ENCODE measurements around the gene DNTT. TPM values are rescaled to one million over a fixed set of nuclear protein-coding genes. Genes with fewer than 3 reads are reported as not detected.

The DNTT gene
- total and polyA plus RNA-seq, 2 experiments from 2014 or later, result not detected

DNA sequence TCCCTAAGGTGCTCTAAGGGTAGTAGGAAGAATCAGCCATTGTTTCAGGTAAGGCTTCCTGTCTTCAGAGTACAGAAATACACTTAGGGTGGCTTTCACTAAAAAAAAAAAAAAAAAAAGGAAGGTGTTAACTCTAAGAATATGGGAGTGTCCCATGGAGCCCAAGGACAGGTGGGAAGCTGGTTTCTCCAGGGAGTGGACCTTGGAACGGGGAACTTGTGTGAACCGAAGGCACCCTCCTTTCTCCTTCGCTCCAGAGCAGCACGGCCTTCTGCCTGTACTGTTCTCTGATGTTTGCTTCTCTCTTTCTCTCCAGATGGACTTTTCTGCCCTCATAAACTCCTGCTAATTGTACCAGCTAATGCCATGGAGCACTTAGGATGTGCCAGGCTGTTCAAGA, 48.3 kb downstream of the DNTT start (continued):
- TF ChIP-seq, protein P1, sequence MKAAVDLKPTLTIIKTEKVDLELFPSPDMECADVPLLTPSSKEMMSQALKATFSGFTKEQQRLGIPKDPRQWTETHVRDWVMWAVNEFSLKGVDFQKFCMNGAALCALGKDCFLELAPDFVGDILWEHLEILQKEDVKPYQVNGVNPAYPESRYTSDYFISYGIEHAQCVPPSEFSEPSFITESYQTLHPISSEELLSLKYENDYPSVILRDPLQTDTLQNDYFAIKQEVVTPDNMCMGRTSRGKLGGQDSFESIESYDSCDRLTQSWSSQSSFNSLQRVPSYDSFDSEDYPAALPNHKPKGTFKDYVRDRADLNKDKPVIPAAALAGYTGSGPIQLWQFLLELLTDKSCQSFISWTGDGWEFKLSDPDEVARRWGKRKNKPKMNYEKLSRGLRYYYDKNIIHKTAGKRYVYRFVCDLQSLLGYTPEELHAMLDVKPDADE (IDR thresholded peaks at IDR 0.05), result no peak
- TF ChIP-seq POLR2AphosphoS5 (IDR thresholded peaks at IDR 0.05; ENCODE audit: low read depth) (no peak), ZNF331 (CRISPR knock-in tag; IDR thresholded peaks at IDR 0.05; ENCODE audit: low read depth) (no peak), ZNF114 (CRISPR knock-in tag; IDR thresholded peaks at IDR 0.05) (no peak), JUNB (IDR thresholded peaks at IDR 0.05; ENCODE audit: unreplicated experiment) (no peak), NANOG (IDR thresholded peaks at IDR 0.05; ENCODE audit: borderline replicate concordance) (no peak), EZH2phosphoT487 (IDR thresholded peaks at IDR 0.05; ENCODE audit: unreplicated experiment) (no peak), CREB1 (CRISPR knock-in tag; IDR thresholded peaks at IDR 0.05; ENCODE audit: low read depth) (no peak)
- TF ChIP-seq, protein P2, sequence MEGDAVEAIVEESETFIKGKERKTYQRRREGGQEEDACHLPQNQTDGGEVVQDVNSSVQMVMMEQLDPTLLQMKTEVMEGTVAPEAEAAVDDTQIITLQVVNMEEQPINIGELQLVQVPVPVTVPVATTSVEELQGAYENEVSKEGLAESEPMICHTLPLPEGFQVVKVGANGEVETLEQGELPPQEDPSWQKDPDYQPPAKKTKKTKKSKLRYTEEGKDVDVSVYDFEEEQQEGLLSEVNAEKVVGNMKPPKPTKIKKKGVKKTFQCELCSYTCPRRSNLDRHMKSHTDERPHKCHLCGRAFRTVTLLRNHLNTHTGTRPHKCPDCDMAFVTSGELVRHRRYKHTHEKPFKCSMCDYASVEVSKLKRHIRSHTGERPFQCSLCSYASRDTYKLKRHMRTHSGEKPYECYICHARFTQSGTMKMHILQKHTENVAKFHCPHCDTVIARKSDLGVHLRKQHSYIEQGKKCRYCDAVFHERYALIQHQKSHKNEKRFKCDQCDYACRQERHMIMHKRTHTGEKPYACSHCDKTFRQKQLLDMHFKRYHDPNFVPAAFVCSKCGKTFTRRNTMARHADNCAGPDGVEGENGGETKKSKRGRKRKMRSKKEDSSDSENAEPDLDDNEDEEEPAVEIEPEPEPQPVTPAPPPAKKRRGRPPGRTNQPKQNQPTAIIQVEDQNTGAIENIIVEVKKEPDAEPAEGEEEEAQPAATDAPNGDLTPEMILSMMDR (conservative IDR thresholded peaks at IDR 0.05; ENCODE audit: low read depth in 2 of 2), result no peak

- no peak for DNase-seq (ENCODE audit: low spot score)
- H2AFZ ChIP-seq, result no peak overlapping the region
- Mint-ChIP-seq H3K36me3 (ENCODE audit: low read depth) (no peaks in the 10 kb centered on the region), H3K4me1 (peaks cover 11% of the 10 kb centered on the region), H3K9me3 (no peaks in the 10 kb centered on the region; the same call in 2 of the 3 replicates), H3K27ac (no peak overlapping the region), H3K27me3 (ENCODE audit: insufficient read depth, low read depth, poor library complexity) (peaks cover 10% of the 10 kb centered on the region), H3K4me3 (no peak overlapping the region)
- no peaks in the 10 kb centered on the region for H3K36me3 ChIP-seq (ENCODE audit: insufficient read depth)
- no peak for ATAC-seq
- no peaks in the 10 kb centered on the region for H3K79me2 ChIP-seq (replicated peaks; ENCODE audit: insufficient read depth)
- no peak overlapping the region for H3K4me2 ChIP-seq
- H3K9me2 ChIP-seq (ENCODE audit: insufficient read depth), result peaks cover 3% of the 10 kb centered on the region; the same call in 1 of the 2 replicates
- H3K27me3 ChIP-seq (ENCODE audit: insufficient read depth), result no peaks in the 10 kb centered on the region
- no peak for TF ChIP-seq ZNF331 (CRISPR knock-in tag; IDR thresholded peaks at IDR 0.05; ENCODE audit: low read depth)
- H3K4me1 ChIP-seq (ENCODE audit: insufficient read depth), result no peaks in the 10 kb centered on the region
- no peak overlapping the region for H3K27ac ChIP-seq (ENCODE audit: low read depth)
- no peaks in the 10 kb centered on the region for H3F3A ChIP-seq (replicated peaks; ENCODE audit: low read depth)
- H4K20me1 ChIP-seq (replicated peaks; ENCODE audit: insufficient read depth), result no peaks in the 10 kb centered on the region
- no peak overlapping the region for H3K4me3 ChIP-seq
Measured at GRCh38 chr10:96357038-96357620, 52.9 kb downstream of the DNTT start.

- DNase-seq (ENCODE audit: low spot score) (no peak), ATAC-seq (no peak)
- TF ChIP-seq, protein P2 (conservative IDR thresholded peaks at IDR 0.05; ENCODE audit: low read depth in 2 of 2), result no peak
- no peak for TF ChIP-seq EZH2phosphoT487 (IDR thresholded peaks at IDR 0.05; ENCODE audit: unreplicated experiment)
- TF ChIP-seq JUNB (IDR thresholded peaks at IDR 0.05; ENCODE audit: unreplicated experiment), result no peak
- no peak for TF ChIP-seq REST (IDR thresholded peaks at IDR 0.05; ENCODE audit: unreplicated experiment)
- no peak for TF ChIP-seq ZNF331 (CRISPR knock-in tag; IDR thresholded peaks at IDR 0.05; ENCODE audit: low read depth)
- no peak for TF ChIP-seq NANOG (IDR thresholded peaks at IDR 0.05; ENCODE audit: borderline replicate concordance)
- no peak for TF ChIP-seq ZNF114 (CRISPR knock-in tag; IDR thresholded peaks at IDR 0.05)
Measured at GRCh38 chr10:96358851-96359540, 54.8 kb downstream of the DNTT start, which contains the start of gene OPALIN. TSS of gene OPALIN (minus strand) at chr10:96359002. CDS start at chr10:96358896, 106 bp downstream.

More at GRCh38 chr10:96358851-96359540, 54.8 kb downstream of the DNTT start, which contains the start of gene OPALIN:
- H3K4me3 Mint-ChIP-seq, result no peak within 1 kb of the TSS
- peaks cover 8% of the 10 kb centered on the region for H3K27me3 Mint-ChIP-seq (ENCODE audit: insufficient read depth, low read depth, poor library complexity)
- Histone ChIP-seq H3K4me3 (no peak within 1 kb of the TSS), H3K4me1 (ENCODE audit: insufficient read depth) (no peaks in the 10 kb centered on the region), H3F3A (replicated peaks; ENCODE audit: low read depth) (no peaks in the 10 kb centered on the region), H3K27me3 (ENCODE audit: insufficient read depth) (no peaks in the 10 kb centered on the region), H2AFZ (peak within 1 kb of the TSS; percentile 47; the same call in 1 of the 2 replicates), H3K36me3 (ENCODE audit: insufficient read depth) (no peaks in the 10 kb centered on the region), H3K27ac (ENCODE audit: low read depth) (no peak within 1 kb of the TSS), H4K20me1 (replicated peaks; ENCODE audit: insufficient read depth) (no peaks in the 10 kb centered on the region), H3K79me2 (replicated peaks; ENCODE audit: insufficient read depth) (no peaks in the 10 kb centered on the region), H3K9me2 (ENCODE audit: insufficient read depth) (peaks cover 3% of the 10 kb centered on the region; the same call in 1 of the 2 replicates), H3K4me2 (no peak within 1 kb of the TSS)
- H3K4me1 Mint-ChIP-seq, result peaks cover 5% of the 10 kb centered on the region; the same call in 2 of the 3 replicates
- H3K36me3 Mint-ChIP-seq (ENCODE audit: low read depth), result no peaks in the 10 kb centered on the region
- no peak within 1 kb of the TSS for H3K27ac Mint-ChIP-seq
- no peaks in the 10 kb centered on the region for H3K9me3 Mint-ChIP-seq

Measured in GM23338 (cell line).